Kidney (tissue), 14 donors: Measurements from ENCODE around the gene OLIG2. TPM values are rescaled to one million over a fixed set of nuclear protein-coding genes. Genes with fewer than 3 reads are reported as not detected.

Source experiments
- DNase-seq, 5 donors: peaks; one replicate each; pipeline ENCODE4 v3.0.0-alpha.2; 2013 to 2020
- FAIRE-seq: peaks from 2 replicates; lab custom pipeline; 2012; peaks lifted over from hg19 to GRCh38; lab: Jason Lieb, UNC
- H3K27ac ChIP-seq, 2 donors: one replicate each; pipeline ENCODE4 v1.7.0; 2013; ENCODE audit warnings: low read depth in 2 of 2, low read length in 2 of 2, inconsistent platforms in 1 of 2
- H3K27me3 ChIP-seq: one replicate; pipeline ENCODE4 v1.7.1; 2013; ENCODE audit warnings: low read length, inconsistent platforms; ENCODE audit not compliant: control insufficient read depth, insufficient read depth
- H3K36me3 ChIP-seq, 3 donors: one replicate each; pipeline versions ENCODE4 v1.7.0 to v1.7.1; 2013; ENCODE audit warnings: low read length in 3 of 3, control low read depth in 1 of 3, inconsistent platforms in 1 of 3; ENCODE audit not compliant: insufficient read depth in 3 of 3, control insufficient read depth in 2 of 3
- H3K4me1 ChIP-seq, 3 donors: one replicate each; pipeline versions ENCODE4 v1.7.0 to v1.7.1; 2013; ENCODE audit warnings: low read length in 3 of 3, inconsistent platforms in 1 of 3, low read depth in 1 of 3; ENCODE audit not compliant: control insufficient read depth in 2 of 3, insufficient read depth in 2 of 3
- H3K4me3 ChIP-seq, 3 donors: one replicate each; pipeline versions ENCODE4 v1.7.0 to v1.8.1; 2013; ENCODE audit warnings: low read length in 3 of 3, control low read depth in 1 of 3, inconsistent platforms in 1 of 3
- H3K9ac ChIP-seq, 3 donors: one replicate each; pipeline versions ENCODE4 v1.7.0 to v1.7.1; 2013; ENCODE audit warnings: low read length in 3 of 3, control low read depth in 1 of 3, inconsistent platforms in 1 of 3
- H3K9me3 ChIP-seq, 3 donors: one replicate each; pipeline versions ENCODE4 v1.7.0 to v1.7.1; 2013; ENCODE audit warnings: low read length in 3 of 3, control low read depth in 1 of 3, inconsistent platforms in 1 of 3; ENCODE audit not compliant: control insufficient read depth in 2 of 3, insufficient read depth in 1 of 3
- CTCF ChIP-seq: IDR thresholded peaks from 3 replicates; pipeline ENCODE4 v1.5.1; 2012; ENCODE audit warnings: mild to moderate bottlenecking, moderate library complexity, borderline replicate concordance; ENCODE audit not compliant: insufficient read depth; ENCODE audit errors: extremely low read depth
- intact Hi-C: fragments of 100-400 bp; cut with DNase I; formaldehyde crosslinking; loops from one replicate; pipeline ENCODE4 v1.11.1; 2022
- polyA plus RNA-seq: library from polyadenylated mRNA; stranded (reverse); fragments of 350-450 nt; fragmentation: Illumina TruSeq; extraction: RNeasy Lipid Tissue Mini Kit (QIAGEN cat#74804); gene quantifications from one replicate; pipeline ENCODE4 v1.2.3, GENCODE V29; 2014; ENCODE audit warnings: low read depth, low replicate concordance; ENCODE audit not compliant: insufficient read depth
- total RNA-seq: library from RNA; stranded (reverse); fragmentation: NEBNext Ultra II Directional; extraction: Animal tissue kit (Norgen Biotek cat#: 25700); gene quantifications from one replicate; pipeline ENCODE4 v1.2.1, GENCODE V29; 2021
- donor health status: control.
- donor health status: control.
- donor health status: control.
- donor health status: control.
- donor health status: control.
- donor health status: DM: yes; HTN: yes; CAD: no.
- donor health status: Normal renal cell carcinoma (clear cell type).

Gene OLIG2
- total and polyA plus RNA-seq, 2 donors from 2014 or later = not detected

- Histone ChIP-seq H3K4me1 (no peaks in the 10 kb centered on the region), H3K27me3 (peaks cover 42% of the 10 kb centered on the region), H3K9me3 (no peaks in the 10 kb centered on the region), H3K9ac (no peak overlapping the region), H3K27ac (no peak overlapping the region), H3K36me3 (no peaks in the 10 kb centered on the region), H3K4me3 (no peak overlapping the region)
- FAIRE-seq (no peak), DNase-seq (no peak)
- intact Hi-C loops = no loop called here
- no peak for TF ChIP-seq CTCF
Observed at GRCh38 chr21:33035147-33035546, 9.4 kb downstream of the OLIG2 start.

GRCh38 chr21:33036430-33037162 lies 10.9 kb downstream of the OLIG2 start:
- H3K9ac ChIP-seq = no peak overlapping the region
- peaks cover 27% of the 10 kb centered on the region for H3K27me3 ChIP-seq
- no peaks in the 10 kb centered on the region for H3K4me1 ChIP-seq
- H3K36me3 ChIP-seq = no peaks in the 10 kb centered on the region
- TF ChIP-seq CTCF = no peak
- intact Hi-C loops = no loop called here
- FAIRE-seq (no peak), DNase-seq (peak in 1 of 5 donors; percentile 62)
- H3K27ac ChIP-seq = no peak overlapping the region
- no peak overlapping the region for H3K4me3 ChIP-seq
- no peaks in the 10 kb centered on the region for H3K9me3 ChIP-seq

GRCh38 chr21:33037501-33037900 lies 11.8 kb downstream of the OLIG2 start:
- Histone ChIP-seq H3K27ac (no peak overlapping the region), H3K9ac (no peak overlapping the region), H3K27me3 (peaks cover 19% of the 10 kb centered on the region), H3K36me3 (no peaks in the 10 kb centered on the region), H3K9me3 (no peaks in the 10 kb centered on the region), H3K4me3 (no peak overlapping the region), H3K4me1 (no peaks in the 10 kb centered on the region)
- TF ChIP-seq CTCF = no peak
- intact Hi-C loops = no loop called here
- FAIRE-seq (no peak), DNase-seq (no peak)
